Panc1 (cell line): ENCODE data around the gene BMPR2.

Experiments
- CTCF ChIP-seq: fragments of 450-650 bp; IDR thresholded peaks from 2 replicates; pipeline ENCODE4 v1.5.1; 2017; ENCODE audit warnings: mild to moderate bottlenecking
- POLR2AphosphoS5 ChIP-seq: IDR thresholded peaks from 2 replicates; pipeline ENCODE4 v1.6.1; 2012; ENCODE audit warnings: mild to moderate bottlenecking, low read depth, low read length, moderate library complexity
- REST ChIP-seq, 2 experiments: IDR thresholded peaks; 2 replicates each; pipeline ENCODE4 v1.6.1; 2011 to 2012; ENCODE audit warnings: low read depth in 2 of 2, control low read depth in 1 of 2, low read length in 1 of 2, mild to moderate bottlenecking in 1 of 2, moderate library complexity in 1 of 2; ENCODE audit not compliant: insufficient read depth in 1 of 2
- TCF7L2 ChIP-seq: IDR thresholded peaks from 2 replicates; pipeline ENCODE4 v1.6.1; 2011; ENCODE audit warnings: mild to moderate bottlenecking, low read depth, low read length, inconsistent platforms

GRCh38 chr2:202574541-202574940, 198.4 kb downstream of the BMPR2 start:
- TF ChIP-seq CTCF: no peak
- TF ChIP-seq POLR2AphosphoS5: no peak
- TF ChIP-seq REST (IDR thresholded peaks at IDR 0.05; ENCODE audit: insufficient read depth in 1 of 2, low read depth in 2 of 2, low read length in 1 of 2): no peak
- no peak for TF ChIP-seq TCF7L2
